GM12878 (cell line): ENCODE measurements around the gene PKD2. TPM values are rescaled to one million over a fixed set of nuclear protein-coding genes. Genes with fewer than 3 reads are reported as not detected.

ENCODE experiments used
- ATAC-seq: fragments of 200-7000 bp; cut with Tn5 transposase; 3 replicates; pipeline ENCODE4 v1.9.1; 2020; ENCODE audit warnings: mild to moderate bottlenecking, moderate library complexity
- BruUV-seq: library from RNA; stranded (reverse); fragments of 400-500 nt; replicated peaks from 2 replicates; lab custom pipeline; 2021; lab: Mats Ljungman, UMichigan
- CTCF ChIA-PET: fragments of 300-600 bp; sonication (Branson Sonifier 250); formaldehyde crosslinking; extraction: SDS; loops from one replicate; lab custom pipeline; 2021; ENCODE audit warnings: inconsistent platforms; lab: Yijun Ruan, JAX
- POLR2A ChIA-PET: fragments of 350-600 bp; formaldehyde crosslinking; extraction: SDS; loops from one replicate; lab custom pipeline; 2021; ENCODE audit warnings: inconsistent platforms; lab: Charles Lee
- RAD21 ChIA-PET: fragments of 300-600 bp; sonication (Branson Sonifier 250); formaldehyde crosslinking; loops from one replicate; lab custom pipeline; 2023; ENCODE audit warnings: antibody characterized with exemption; ENCODE audit not compliant: unreplicated experiment; lab: Charles Lee
- SMC1A ChIA-PET: fragments of 300-600 bp; sonication (Branson Sonifier 250); formaldehyde crosslinking; loops from one replicate; lab custom pipeline; 2023; ENCODE audit not compliant: unreplicated experiment, uncharacterized antibody; lab: Charles Lee
- DNase-seq: peaks from one replicate; pipeline ENCODE4 v3.0.0-alpha.2; 2011; ENCODE audit warnings: low read depth, low spot score
- FAIRE-seq: peaks from 3 replicates; lab custom pipeline; 2011; peaks lifted over from hg19 to GRCh38; lab: Jason Lieb, UNC
- H2AFZ ChIP-seq: 2 replicates; pipeline ENCODE4 v1.6.0; 2011; ENCODE audit warnings: low read depth, low read length, control low read depth; ENCODE audit not compliant: control insufficient read depth
- H3K27ac ChIP-seq: 2 replicates; pipeline ENCODE4 v1.5.1; 2011; ENCODE audit warnings: control low read depth; ENCODE audit not compliant: control insufficient read depth, insufficient read depth
- H3K27me3 ChIP-seq, 2 experiments: replicated peaks in 1 of 2; 2 replicates each; pipeline versions ENCODE4 v1.6.0 to v1.6.1; 2011; ENCODE audit warnings: low read length in 1 of 2; ENCODE audit not compliant: control insufficient read depth in 2 of 2, insufficient read depth in 2 of 2
- H3K36me3 ChIP-seq, 2 experiments: 2 replicates each; pipeline ENCODE4 v1.5.1; 2011; ENCODE audit warnings: low read length in 1 of 2; ENCODE audit not compliant: control insufficient read depth in 2 of 2, insufficient read depth in 2 of 2
- H3K4me1 ChIP-seq: 2 replicates; pipeline ENCODE4 v1.6.1; 2011; ENCODE audit warnings: mild to moderate bottlenecking, low read length, moderate library complexity, mixed read lengths; ENCODE audit not compliant: control insufficient read depth, insufficient read depth
- H3K4me2 ChIP-seq: 2 replicates; pipeline ENCODE4 v1.6.0; 2011; ENCODE audit warnings: control low read depth; ENCODE audit not compliant: control insufficient read depth, insufficient read depth
- H3K4me3 ChIP-seq: fragments of 200-600 bp; sonication (generic); 2 replicates; pipeline ENCODE4 v1.5.1; 2016
- H3K79me2 ChIP-seq: 2 replicates; pipeline ENCODE4 v1.6.0; 2011; ENCODE audit warnings: low read length; ENCODE audit not compliant: control insufficient read depth, insufficient read depth
- H3K9ac ChIP-seq: 2 replicates; pipeline ENCODE4 v1.8.0; 2011; ENCODE audit warnings: low read length, control low read depth, mixed read lengths; ENCODE audit not compliant: control insufficient read depth, insufficient read depth
- H3K9me3 ChIP-seq: replicated peaks from 3 replicates; pipeline ENCODE4 v1.5.1; 2011; ENCODE audit warnings: mild to moderate bottlenecking, low read length; ENCODE audit not compliant: control insufficient read depth, insufficient read depth
- H4K20me1 ChIP-seq: 2 replicates; pipeline ENCODE4 v1.6.0; 2011; ENCODE audit not compliant: control insufficient read depth, insufficient read depth
- ATF7 ChIP-seq: fragments of 450-650 bp; IDR thresholded peaks from 2 replicates; pipeline ENCODE4 v1.6.1; 2016; ENCODE audit warnings: low read depth, mild to moderate bottlenecking
- CHD1 ChIP-seq: IDR thresholded peaks from 2 replicates; pipeline ENCODE4 v1.6.1; 2012; ENCODE audit warnings: low read depth, low read length, improper control_type of control experiment
- KAT2A ChIP-seq: conservative IDR thresholded peaks from 2 replicates; pipeline ENCODE4 v1.6.1; 2011; ENCODE audit warnings: low read depth, low read length; ENCODE audit not compliant: control insufficient read depth
- MTA2 ChIP-seq: fragments of 450-650 bp; IDR thresholded peaks from 2 replicates; pipeline ENCODE4 v1.6.1; 2016; ENCODE audit warnings: low read depth, mild to moderate bottlenecking, moderate library complexity
- PML ChIP-seq: IDR thresholded peaks from 2 replicates; pipeline ENCODE4 v1.6.1; 2012; ENCODE audit warnings: low read length, inconsistent platforms
- SPI1 ChIP-seq: IDR thresholded peaks from 2 replicates; pipeline ENCODE4 v1.6.1; 2011; ENCODE audit warnings: low read depth, mild to moderate bottlenecking, low read length, moderate library complexity, borderline replicate concordance; ENCODE audit not compliant: insufficient read depth
- WGBS: methylation state at CpG from one replicate; pipeline ENCODE4 v1.1.6; 2016; ENCODE audit warnings: low lambda C conversion rate; ENCODE audit not compliant: insufficient replicate concordance, insufficient coverage; ENCODE audit errors: missing lambda C conversion rate; 5-methylcytosine and 5-hydroxymethylcytosine counted together
- in situ Hi-C: fragments of 300-500 bp; cut with MboI; formaldehyde crosslinking; loops from 9 replicates; pipeline ENCODE4 v1.14.3; 2018; ENCODE audit warnings: mixed read lengths
- intact Hi-C: fragments of 100-400 bp; cut with micrococcal nuclease; formaldehyde crosslinking; loops from one replicate; pipeline ENCODE4 v1.14.2; 2022; ENCODE audit not compliant: unreplicated experiment
- polyA plus RNA-seq, 11 experiments: library from polyadenylated mRNA; depleted of rRNA in 4 of 11; unstranded in 6 of 11; stranded (reverse) in 5 of 11; fragments of >200 nt; fragmentation: Nextera tagmentation in 4 of 11; fragmentation: Illumina TruSeq in 1 of 11; extraction: Ambion mirVana in 4 of 11; extraction: Trizol in 1 of 11; gene quantifications; 1 replicate in 1 of 11; 2 replicates in 10 of 11; pipeline versions ENCODE4 v1.2.1 to v1.2.3, GENCODE V29; 2011 to 2016; ENCODE audit warnings: inconsistent platforms in 2 of 11, missing spikeins in 2 of 11, low read depth in 1 of 11
- total RNA-seq, 4 experiments: library from RNA; depleted of rRNA in 3 of 4; stranded (reverse); fragments of >200 nt in 3 of 4; fragmentation: Illumina TruSeq in 1 of 4; extraction: Trizol in 1 of 4; gene quantifications; 2 replicates each; pipeline versions ENCODE4 v1.2.1 to v1.2.3, GENCODE V29; 2013 to 2021
- TF ChIP-seq, protein P1 (sequence below): IDR thresholded peaks from 2 replicates; pipeline ENCODE4 v1.6.1; 2011; ENCODE audit warnings: low read depth, low read length, improper control_type of control experiment, borderline replicate concordance

Gene PKD2
- total and polyA plus RNA-seq, 10 of the 15 experiments (the other 5 are each of a cell fraction or from before 2014, with no cell fraction given), result 2.0 to 13.8 (median 8.4) TPM

DNA sequence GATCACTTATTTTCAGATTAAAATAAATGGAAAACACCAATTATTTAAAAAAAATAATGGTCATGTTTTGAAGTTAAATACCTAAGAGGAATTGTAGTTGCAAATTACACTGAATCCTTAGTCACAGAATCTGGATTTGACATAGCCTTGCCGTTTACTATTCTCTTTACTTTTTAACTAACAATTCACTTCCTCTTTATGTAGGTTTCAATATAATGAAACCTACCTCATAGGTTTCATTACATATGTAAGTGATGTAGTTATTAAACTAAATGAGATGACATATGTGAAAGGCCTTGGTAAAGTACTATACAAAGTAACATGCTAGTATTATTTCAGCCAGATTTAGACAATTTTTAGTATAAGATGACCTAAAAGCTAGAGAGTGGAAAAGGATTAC lies 25.4 kb upstream of the PKD2 start:
- BruUV-seq, result no TSS peak
- FAIRE-seq (peak; percentile 31), DNase-seq (no peak), ATAC-seq (peak; percentile 68)
- Histone ChIP-seq H3K27me3 (no peaks in the 10 kb centered on the region; a peak in 1 of 4 replicates), H4K20me1 (no peaks in the 10 kb centered on the region), H3K4me1 (no peaks in the 10 kb centered on the region), H3K36me3 (no peaks in the 10 kb centered on the region), H3K9ac (no peak overlapping the region), H3K4me2 (no peak overlapping the region), H3K27ac (no peak overlapping the region)
- ChIA-PET SMC1A (no interaction called here), RAD21 (no interaction called here), CTCF (no interaction called here)
- in situ Hi-C loops (no loop called here), intact Hi-C loops (no loop called here)
- 6% methylated on average over 1 of the region's 1 CpG for WGBS
- TF ChIP-seq CHD1 (no peak), KAT2A (no peak), ATF7 (peak; percentile 68), SPI1 (peak; percentile 65; the same call in 1 of the 2 replicates), MTA2 (peak; percentile 38; the same call in 1 of the 2 replicates), PML (no peak)
- TF ChIP-seq, protein P1, sequence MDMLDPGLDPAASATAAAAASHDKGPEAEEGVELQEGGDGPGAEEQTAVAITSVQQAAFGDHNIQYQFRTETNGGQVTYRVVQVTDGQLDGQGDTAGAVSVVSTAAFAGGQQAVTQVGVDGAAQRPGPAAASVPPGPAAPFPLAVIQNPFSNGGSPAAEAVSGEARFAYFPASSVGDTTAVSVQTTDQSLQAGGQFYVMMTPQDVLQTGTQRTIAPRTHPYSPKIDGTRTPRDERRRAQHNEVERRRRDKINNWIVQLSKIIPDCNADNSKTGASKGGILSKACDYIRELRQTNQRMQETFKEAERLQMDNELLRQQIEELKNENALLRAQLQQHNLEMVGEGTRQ, result no peak
- TF ChIP-seq, all 136 proteins: peak for 3
- H3K4me3 ChIP-seq, result no peak overlapping the region
- no peak overlapping the region for H2AFZ ChIP-seq
- POLR2A ChIA-PET, result no interaction called here
- no peaks in the 10 kb centered on the region for H3K9me3 ChIP-seq
- H3K79me2 ChIP-seq, result no peaks in the 10 kb centered on the region
